Glutamatergic neuron (in vitro differentiated cells): Measurements from ENCODE around the gene CHST15. TPM values are rescaled to one million over a fixed set of nuclear protein-coding genes. Genes with fewer than 3 reads are reported as not detected.

Source experiments
- DNase-seq: peaks from one replicate; pipeline ENCODE4 v3.0.0; 2022
- H3K27ac Mint-ChIP-seq: one replicate; pipeline ENCODE4 v1.8.0; 2020; ENCODE audit warnings: mild to moderate bottlenecking, mixed read lengths, inconsistent platforms; ENCODE audit not compliant: unreplicated experiment
- H3K27me3 Mint-ChIP-seq: one replicate; pipeline ENCODE4 v1.8.0; 2020; ENCODE audit warnings: mild to moderate bottlenecking, moderate library complexity, mixed read lengths, inconsistent platforms; ENCODE audit not compliant: unreplicated experiment
- H3K36me3 Mint-ChIP-seq: one replicate; pipeline ENCODE4 v1.8.0; 2020; ENCODE audit warnings: mild to moderate bottlenecking, mixed read lengths, inconsistent platforms; ENCODE audit not compliant: unreplicated experiment
- H3K4me1 Mint-ChIP-seq: one replicate; pipeline ENCODE4 v1.8.0; 2020; ENCODE audit warnings: mild to moderate bottlenecking, low read depth, mixed read lengths, inconsistent platforms; ENCODE audit not compliant: unreplicated experiment
- H3K4me3 Mint-ChIP-seq: one replicate; pipeline ENCODE4 v1.8.0; 2020; ENCODE audit warnings: mild to moderate bottlenecking, mixed read lengths, inconsistent platforms; ENCODE audit not compliant: unreplicated experiment
- H3K9me3 Mint-ChIP-seq: one replicate; pipeline ENCODE4 v1.8.0; 2020; ENCODE audit warnings: mild to moderate bottlenecking, moderate library complexity, mixed read lengths, inconsistent platforms; ENCODE audit not compliant: unreplicated experiment
- CTCF ChIP-seq: fragments of 200-600 bp; sonication (generic); IDR thresholded peaks from one replicate; pipeline ENCODE4 v1.5.0; 2021; ENCODE audit not compliant: partially characterized antibody, unreplicated experiment
- total RNA-seq: library from RNA; stranded (reverse); fragmentation: NEBNext Ultra II Directional; extraction: Animal tissue kit (Norgen Biotek cat#: 25700); gene quantifications from one replicate; pipeline ENCODE4 v1.2.1, GENCODE V29; 2021; ENCODE audit not compliant: unreplicated experiment

Gene CHST15
- total RNA-seq, 1 donor from 2014 or later, result 2.4 TPM

- TF ChIP-seq CTCF, result no peak
- peaks cover 2% of the 10 kb centered on the region for H3K9me3 Mint-ChIP-seq
- H3K27ac Mint-ChIP-seq, result no peak overlapping the region
- H3K27me3 Mint-ChIP-seq, result peaks cover 2% of the 10 kb centered on the region
- no peak overlapping the region for H3K4me3 Mint-ChIP-seq
- DNase-seq, result no peak
- H3K4me1 Mint-ChIP-seq, result peaks cover 2% of the 10 kb centered on the region
- H3K36me3 Mint-ChIP-seq, result no peaks in the 10 kb centered on the region
These were observed 43.1 kb downstream of the CHST15 start for GRCh38 chr10:124050021-124051015.

GRCh38 chr10:124049484-124049883, 43.9 kb downstream of the CHST15 start:
- peaks cover 2% of the 10 kb centered on the region for H3K4me1 Mint-ChIP-seq
- no peak for DNase-seq
- H3K27ac Mint-ChIP-seq, result no peak overlapping the region
- H3K9me3 Mint-ChIP-seq, result peaks cover 2% of the 10 kb centered on the region
- no peaks in the 10 kb centered on the region for H3K36me3 Mint-ChIP-seq
- H3K27me3 Mint-ChIP-seq, result peaks cover 2% of the 10 kb centered on the region
- no peak for TF ChIP-seq CTCF
- no peak overlapping the region for H3K4me3 Mint-ChIP-seq

GRCh38 chr10:124048371-124049290, 44.8 kb downstream of the CHST15 start:
- Mint-ChIP-seq H3K27me3 (peaks cover 2% of the 10 kb centered on the region), H3K4me1 (no peaks in the 10 kb centered on the region), H3K36me3 (no peaks in the 10 kb centered on the region), H3K4me3 (no peak overlapping the region), H3K27ac (no peak overlapping the region), H3K9me3 (peaks cover 2% of the 10 kb centered on the region)
- DNase-seq, result no peak
- TF ChIP-seq CTCF, result no peak

- Mint-ChIP-seq H3K27me3 (peaks cover 2% of the 10 kb centered on the region), H3K27ac (no peak overlapping the region), H3K4me3 (no peak overlapping the region), H3K4me1 (peaks cover 3% of the 10 kb centered on the region), H3K9me3 (peaks cover 2% of the 10 kb centered on the region), H3K36me3 (no peaks in the 10 kb centered on the region)
- no peak for DNase-seq
- TF ChIP-seq CTCF, result no peak
These were observed 45.8 kb downstream of the CHST15 start for GRCh38 chr10:124047427-124048152.
